GM19239 (cell line): ENCODE measurements around the gene DDN.
A peak's percentile ranks its signal among the peaks of the same experiment; 100 is the strongest.

Experiments used
- DNase-seq: peaks from one replicate; pipeline ENCODE4 v3.0.0; 2011; ENCODE audit warnings: low spot score; ENCODE audit not compliant: insufficient read length
- FAIRE-seq: peaks from 2 replicates; lab custom pipeline; 2011; peaks lifted over from hg19 to GRCh38; lab: Jason Lieb, UNC

The DDN gene

GRCh38 chr12:48986720-48987291 lies 12.4 kb downstream of the DDN start:
- DNase-seq (no peak), FAIRE-seq (no peak)

DNA sequence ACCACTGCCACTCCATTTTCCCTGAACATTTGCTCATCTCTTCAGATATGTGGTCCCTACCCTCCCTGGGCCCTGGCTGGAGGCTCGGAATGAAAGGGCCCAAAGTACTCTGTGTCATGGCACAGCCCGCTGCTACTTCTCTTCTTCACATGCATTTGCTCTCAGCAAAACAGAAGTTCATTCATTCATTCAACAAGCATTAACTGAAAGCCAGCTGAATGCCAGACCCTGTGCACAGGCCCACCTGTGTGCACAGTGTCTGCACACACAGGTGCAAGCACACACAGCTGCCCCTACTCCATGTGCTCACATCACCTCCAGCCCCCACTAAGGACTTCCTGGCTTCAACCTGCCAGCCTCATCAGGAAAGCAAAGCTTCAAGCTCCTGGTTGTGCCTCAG lies 13.3 kb downstream of the DDN start:
- FAIRE-seq (no peak), DNase-seq (no peak)

DNA sequence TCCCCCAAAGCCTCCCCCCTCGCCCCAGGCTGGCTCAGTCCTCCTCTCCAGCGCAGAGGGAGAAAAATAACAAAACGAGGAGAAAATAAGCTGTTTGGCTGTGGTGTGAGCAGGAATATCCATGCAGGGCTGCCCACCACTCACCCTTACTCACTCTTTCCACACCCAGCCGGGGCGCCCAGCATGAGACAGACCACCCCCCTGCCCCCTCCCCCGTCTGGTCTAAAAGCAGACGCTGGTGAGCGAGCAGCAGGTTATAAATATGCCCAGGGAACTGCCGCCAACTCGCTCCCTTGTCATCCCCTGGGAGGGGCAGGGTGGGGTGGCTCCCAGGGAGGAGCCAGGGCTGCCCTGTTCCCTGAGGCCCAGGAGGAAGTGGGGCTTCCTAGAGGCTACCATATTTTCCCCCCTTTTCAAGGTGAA lies 13.7 kb downstream of the DDN start:
- no peak for FAIRE-seq

DNA sequence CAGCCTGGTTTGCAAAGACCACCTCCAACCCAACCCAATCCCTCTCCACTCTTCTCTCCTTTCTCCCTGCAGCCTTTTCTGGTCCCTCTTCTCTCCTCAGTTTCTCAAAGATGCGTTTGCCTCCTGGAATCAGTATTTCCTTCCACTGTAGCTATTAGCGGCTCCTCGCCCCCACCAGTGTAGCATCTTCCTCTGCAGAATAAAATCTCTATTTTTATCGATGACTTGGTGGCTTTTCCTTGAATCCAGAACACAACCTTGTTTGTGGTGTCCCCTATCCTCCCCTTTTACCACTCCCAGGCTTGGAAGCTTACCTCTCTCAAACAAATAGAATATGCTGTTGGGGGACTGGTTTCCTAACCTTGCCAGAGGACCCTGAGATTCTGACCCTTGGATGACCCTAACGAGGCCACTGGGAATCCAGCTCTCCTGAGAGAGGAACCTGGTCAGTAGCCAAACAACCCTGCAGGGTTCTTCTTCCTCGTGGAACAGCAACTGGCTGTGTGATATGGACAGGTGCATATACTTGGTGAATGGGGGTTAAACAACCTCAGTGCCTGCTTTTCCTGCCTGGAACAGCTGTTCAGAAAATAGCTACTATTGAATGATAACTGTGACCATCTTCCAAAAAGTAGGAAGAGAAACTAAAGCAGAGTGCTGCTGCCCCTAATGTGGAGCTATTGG lies 16.6 kb downstream of the DDN start:
- no peak for FAIRE-seq
- DNase-seq = no peak

More for the DNA sequence above, 13.7 kb downstream of the DDN start:
- no peak for DNase-seq

GRCh38 chr12:48981757-48982157 lies 17.4 kb downstream of the DDN start:
- no peak for FAIRE-seq

DNA sequence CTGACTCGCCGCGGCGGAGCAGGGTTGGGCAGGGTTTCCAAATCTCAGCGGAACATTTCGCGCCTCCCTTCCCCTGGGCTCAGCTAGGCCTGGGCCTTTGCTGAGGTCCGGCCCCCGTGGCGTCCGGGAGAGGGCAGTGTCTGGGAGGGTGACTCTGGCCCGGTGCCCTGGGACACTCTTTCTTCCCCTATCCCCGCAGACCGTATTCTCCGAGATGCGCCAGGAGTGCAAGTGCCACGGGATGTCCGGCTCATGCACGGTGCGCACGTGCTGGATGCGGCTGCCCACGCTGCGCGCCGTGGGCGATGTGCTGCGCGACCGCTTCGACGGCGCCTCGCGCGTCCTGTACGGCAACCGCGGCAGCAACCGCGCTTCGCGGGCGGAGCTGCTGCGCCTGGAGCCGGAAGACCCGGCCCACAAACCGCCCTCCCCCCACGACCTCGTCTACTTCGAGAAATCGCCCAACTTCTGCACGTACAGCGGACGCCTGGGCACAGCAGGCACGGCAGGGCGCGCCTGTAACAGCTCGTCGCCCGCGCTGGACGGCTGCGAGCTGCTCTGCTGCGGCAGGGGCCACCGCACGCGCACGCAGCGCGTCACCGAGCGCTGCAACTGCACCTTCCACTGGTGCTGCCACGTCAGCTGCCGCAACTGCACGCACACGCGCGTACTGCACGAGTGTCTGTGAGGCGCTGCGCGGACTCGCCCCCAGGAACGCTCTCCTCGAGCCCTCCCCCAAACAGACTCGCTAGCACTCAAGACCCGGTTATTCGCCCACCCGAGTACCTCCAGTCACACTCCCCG lies 18.0 kb downstream of the DDN start:
- DNase-seq (no peak), FAIRE-seq (no peak)

More at GRCh38 chr12:48981757-48982157, 17.4 kb downstream of the DDN start:
- DNase-seq = no peak

GRCh38 chr12:48980389-48980952 lies 18.7 kb downstream of the DDN start:
- DNase-seq (no peak), FAIRE-seq (no peak)

- DNase-seq (no peak), FAIRE-seq (peak; percentile 58)
Observed at GRCh38 chr12:48979602-48980388, 19.4 kb downstream of the DDN start.

DNA sequence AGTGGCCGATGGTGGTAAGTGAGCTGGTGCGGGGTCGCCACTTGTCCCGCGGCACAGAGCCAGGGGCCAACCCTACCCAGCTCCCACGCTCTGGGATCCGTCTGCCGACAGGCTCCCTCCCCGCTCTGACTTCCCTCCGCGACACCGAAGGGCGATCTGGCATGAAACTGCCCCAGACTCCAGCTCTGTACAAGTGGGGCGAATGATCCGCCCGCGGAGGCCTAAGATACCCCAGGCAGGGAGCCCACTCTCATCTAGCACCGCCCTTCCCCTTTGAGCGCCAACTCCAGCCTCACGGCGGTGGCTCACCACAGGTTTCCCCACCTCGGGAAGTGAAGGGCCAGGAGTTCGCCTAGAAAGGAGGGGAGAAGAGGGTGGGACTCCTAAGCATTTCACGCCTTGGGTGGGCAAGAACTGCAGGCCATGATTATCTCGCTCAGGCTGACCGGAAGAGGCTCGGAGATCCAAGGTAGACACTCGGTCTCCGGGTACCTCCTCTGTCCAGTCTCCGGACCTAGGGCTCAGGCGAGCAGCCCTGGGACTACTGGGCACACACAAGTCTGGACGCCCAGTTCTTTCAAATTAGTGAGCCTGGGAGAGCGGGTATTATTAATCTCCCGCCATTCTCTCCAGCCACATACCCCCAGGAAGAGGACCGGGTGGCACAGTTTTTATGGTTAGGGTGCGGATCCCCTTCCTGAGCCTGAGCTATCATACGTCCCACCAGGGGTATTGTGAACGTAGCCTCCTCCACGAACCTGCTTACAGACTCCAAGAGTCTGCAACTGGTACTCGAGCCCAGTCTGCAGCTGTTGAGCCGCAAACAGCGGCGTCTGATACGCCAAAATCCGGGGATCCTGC lies 20.2 kb downstream of the DDN start:
- no peak for FAIRE-seq
- DNase-seq = no peak

- no peak for DNase-seq
- FAIRE-seq = no peak
Observed at GRCh38 chr12:48978291-48978740, 20.9 kb downstream of the DDN start, which contains the start of gene WNT1. TSS of gene WNT1 (plus strand) at chr12:48978322. CDS start at chr12:48978651, 329 bp downstream.

GRCh38 chr12:48977290-48978281 lies 21.6 kb downstream of the DDN start:
- no peak for FAIRE-seq

GRCh38 chr12:48973941-48974673 lies 25.1 kb downstream of the DDN start:
- DNase-seq = no peak
- no peak for FAIRE-seq

More at GRCh38 chr12:48977290-48978281, 21.6 kb downstream of the DDN start:
- DNase-seq = no peak

- FAIRE-seq = no peak
- no peak for DNase-seq
Observed at GRCh38 chr12:48973531-48973930, 25.6 kb downstream of the DDN start.

DNA sequence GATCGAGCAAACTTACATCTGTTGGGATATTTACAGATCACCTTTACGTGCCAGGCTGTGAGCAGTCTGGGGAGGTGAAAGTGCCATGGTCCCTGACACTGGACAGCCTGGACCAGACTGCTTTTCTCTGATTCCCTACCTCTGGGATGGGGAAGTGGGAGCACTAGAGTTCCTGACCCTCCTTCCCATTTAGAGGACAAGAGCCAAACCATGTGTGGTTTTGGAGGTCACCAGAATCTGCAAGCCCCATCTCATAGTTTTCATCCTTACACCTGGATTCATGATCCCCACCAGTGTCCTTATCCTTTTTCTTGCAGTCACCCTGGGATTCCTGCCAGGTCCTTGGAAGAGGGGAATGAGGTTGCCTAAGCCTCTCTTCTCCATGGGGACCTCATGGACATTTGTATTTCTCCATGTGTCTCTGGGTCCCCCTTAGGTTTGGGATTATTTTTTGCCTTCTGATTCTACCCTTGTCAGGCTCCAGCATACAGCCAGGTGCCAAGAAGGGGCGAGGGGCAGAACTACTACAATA lies 26.2 kb downstream of the DDN start:
- DNase-seq = no peak
- FAIRE-seq = no peak

- DNase-seq (no peak), FAIRE-seq (no peak)
Observed at GRCh38 chr12:48972213-48972951, 26.8 kb downstream of the DDN start.

- FAIRE-seq = no peak
- DNase-seq = no peak
Observed at GRCh38 chr12:48970702-48971334, 28.4 kb downstream of the DDN start.
